ENCODE measurements around the gene NAGLU.

- TF ChIP-seq POLR2A (IDR thresholded peaks at IDR 0.05): no peak
- TF ChIP-seq CTCF (IDR thresholded peaks at IDR 0.05): no peak
- TF ChIP-seq POLR2AphosphoS5 (IDR thresholded peaks at IDR 0.05): no peak
Observed at GRCh38 chr17:42498828-42499227, 37.2 kb upstream of the NAGLU start.
